Measurements from ENCODE around the gene MICAL3. TPM values are rescaled to one million over a fixed set of nuclear protein-coding genes. Genes with fewer than 3 reads are reported as not detected.

Gene MICAL3
- total and polyA plus RNA-seq, 9 of the 15 experiments (the other 6 are each of a cell fraction or from before 2014, with no cell fraction given): 0.53 to 32.1 (median 12.3) TPM

- TF ChIP-seq CHD4 (IDR thresholded peaks at IDR 0.05; ENCODE audit: insufficient read depth, insufficient replicate concordance, low read depth, low read length, poor library complexity, severe bottlenecking) (no peak), TBP (optimal IDR thresholded peaks at IDR 0.05; ENCODE audit: low read depth, low read length) (peak; percentile 19), ATF1 (CRISPR knock-in tag; IDR thresholded peaks at IDR 0.05) (no peak), ATF1 (tag; IDR thresholded peaks at IDR 0.05) (0 out of 2 replicates have a peak, but pooled peaks have one; percentile 22), VEZF1 (CRISPR knock-in tag; IDR thresholded peaks at IDR 0.05) (peak; percentile 19; the same call in 1 of the 2 replicates), NCOA6 (IDR thresholded peaks at IDR 0.05) (no peak), ZBTB9 (CRISPR knock-in tag; IDR thresholded peaks at IDR 0.05) (peak; percentile 35; the same call in 1 of the 2 replicates), CEBPB (tag; IDR thresholded peaks at IDR 0.05) (peak; percentile 24), TAF7 (tag; IDR thresholded peaks at IDR 0.05) (peak; percentile 8; the same call in 1 of the 2 replicates), GABPA (tag; conservative IDR thresholded peaks at IDR 0.05; ENCODE audit: low read depth) (peak; percentile 84), ZNF347 (CRISPR knock-in tag; IDR thresholded peaks at IDR 0.05; ENCODE audit: low read depth) (no peak), JUNB (CRISPR knock-in tag; conservative IDR thresholded peaks at IDR 0.05) (no peak), ETV6 (IDR thresholded peaks at IDR 0.05; ENCODE audit: borderline replicate concordance in 1 of 2, low read depth in 2 of 2, low read length in 1 of 2) (0 out of 4 replicates have a peak, but pooled peaks of 1 of the 2 experiments have one; percentile 38), ETV6 (CRISPR knock-in tag; IDR thresholded peaks at IDR 0.05; ENCODE audit: borderline replicate concordance) (no peak), RBFOX2 (IDR thresholded peaks at IDR 0.05; ENCODE audit: low read depth, low read length) (peak; percentile 28; the same call in 1 of the 2 replicates), CXXC5 (CRISPR knock-in tag; IDR thresholded peaks at IDR 0.05) (peak; percentile 36), NR2C2 (CRISPR knock-in tag; IDR thresholded peaks at IDR 0.05) (no peak), NR2C2 (tag; IDR thresholded peaks at IDR 0.05) (0 out of 2 replicates have a peak, but pooled peaks have one; percentile 51), PHF8 (IDR thresholded peaks at IDR 0.05; ENCODE audit: borderline replicate concordance, low read length) (peak; percentile 38; the same call in 1 of the 2 replicates), ETV1 (tag; conservative IDR thresholded peaks at IDR 0.05; ENCODE audit: low read depth) (0 out of 2 replicates have a peak, but pooled peaks have one; percentile 22), SIN3B (IDR thresholded peaks at IDR 0.05; ENCODE audit: low read depth) (no peak)
Measured at GRCh38 chr22:17777005-17777716, 247.2 kb downstream of the MICAL3 start (continued).

Data from K562 (cell line).